Breast epithelium (tissue), 4 donors: ENCODE results near the gene DKK3. TPM values are rescaled to one million over a fixed set of nuclear protein-coding genes. Genes with fewer than 3 reads are reported as not detected.

ENCODE experiments used
- DNase-seq, 2 donors: peaks; one replicate each; pipeline ENCODE4 v3.0.0-alpha.2; 2019; ENCODE audit warnings: low spot score in 2 of 2
- H3K27ac ChIP-seq, 2 donors: fragments of 200-600 bp; sonication (generic) in 1 of 2; one replicate each; pipeline ENCODE4 v1.5.1; 2016 to 2019; ENCODE audit warnings: mild to moderate bottlenecking in 1 of 2
- H3K27me3 ChIP-seq, 2 donors: fragments of 200-600 bp; sonication (generic) in 1 of 2; one replicate each; pipeline versions ENCODE4 v1.5.1 to v1.6.0; 2017 to 2019; ENCODE audit warnings: control low read depth in 1 of 2, mild to moderate bottlenecking in 1 of 2
- H3K36me3 ChIP-seq: fragments of 200-600 bp; one replicate; pipeline ENCODE4 v1.5.1; 2019
- H3K4me1 ChIP-seq, 2 donors: fragments of 200-600 bp; sonication (generic); one replicate each; pipeline ENCODE4 v1.5.1; 2016 to 2019; ENCODE audit warnings: control low read depth in 1 of 2
- H3K4me3 ChIP-seq, 3 donors: fragments of 200-600 bp; sonication (generic); 1 replicate in 2 of 3; 2 replicates in 1 of 3; pipeline ENCODE4 v1.5.1; 2016 to 2019; ENCODE audit warnings: mild to moderate bottlenecking in 3 of 3, moderate library complexity in 2 of 3
- H3K9me3 ChIP-seq, 2 donors: fragments of 200-600 bp; sonication (generic) in 1 of 2; one replicate each; pipeline ENCODE4 v1.5.1; 2016 to 2019; ENCODE audit warnings: control low read depth in 1 of 2
- CTCF ChIP-seq, 3 donors: fragments of 450-650 bp; IDR thresholded peaks; one replicate each; pipeline ENCODE4 v1.5.1; 2016 to 2017; ENCODE audit warnings: antibody characterized with exemption in 3 of 3, mild to moderate bottlenecking in 3 of 3, moderate library complexity in 3 of 3
- POLR2A ChIP-seq: fragments of 450-650 bp; IDR thresholded peaks from one replicate; pipeline ENCODE4 v1.6.1; 2016; ENCODE audit warnings: antibody characterized with exemption, mild to moderate bottlenecking, moderate library complexity
- POLR2AphosphoS5 ChIP-seq, 3 donors: sonication (generic); formaldehyde crosslinking; IDR thresholded peaks; one replicate each; pipeline ENCODE4 v1.6.1; 2017; ENCODE audit warnings: antibody characterized with exemption in 3 of 3
- intact Hi-C: fragments of 100-400 bp; cut with DNase I; formaldehyde crosslinking; loops from one replicate; pipeline ENCODE4 v1.15.1; 2023; ENCODE audit warnings: low total_unique reads
- total RNA-seq, 3 donors: library from RNA; depleted of rRNA; stranded (reverse); fragments of >200 nt; gene quantifications; one replicate each; pipeline ENCODE4 v1.1.0, GENCODE V29; 2016

DKK3 gene
- total RNA-seq, 3 donors from 2014 or later = 18.2 to 88.5 (median 87.1) TPM

GRCh38 chr11:12005476-12005875, 3.0 kb downstream of the DKK3 start:
- Histone ChIP-seq H3K9me3 (no peaks in the 10 kb centered on the region), H3K27me3 (peaks cover 0 to 21% of the 10 kb centered on the region in 2 donors), H3K27ac (no peak overlapping the region), H3K4me3 (peak overlapping the region in 1 of 3 donors; percentile 6), H3K36me3 (no peaks in the 10 kb centered on the region), H3K4me1 (no peaks in the 10 kb centered on the region)
- no peak for DNase-seq
- intact Hi-C loops = no loop called here
- no peak for TF ChIP-seq POLR2A
- no peak for TF ChIP-seq CTCF (IDR thresholded peaks at IDR 0.05)

GRCh38 chr11:12005061-12005460, 3.4 kb downstream of the DKK3 start:
- no peak for DNase-seq
- intact Hi-C loops = no loop called here
- H3K27ac ChIP-seq = no peak overlapping the region
- H3K9me3 ChIP-seq = no peaks in the 10 kb centered on the region
- TF ChIP-seq CTCF (IDR thresholded peaks at IDR 0.05) = no peak
- no peak for TF ChIP-seq POLR2A
- TF ChIP-seq POLR2AphosphoS5 (IDR thresholded peaks at IDR 0.05) = no peak
- H3K4me3 ChIP-seq = peak overlapping the region in 1 of 3 donors; percentile 6
- no peaks in the 10 kb centered on the region for H3K4me1 ChIP-seq
- H3K36me3 ChIP-seq = no peaks in the 10 kb centered on the region
- H3K27me3 ChIP-seq = peaks cover 0 to 21% of the 10 kb centered on the region in 2 donors

- H3K27me3 ChIP-seq = peaks cover 0 to 20% of the 10 kb centered on the region in 2 donors
- H3K27ac ChIP-seq = no peak overlapping the region
- H3K4me3 ChIP-seq = no peak overlapping the region
- no peak for DNase-seq
- no peaks in the 10 kb centered on the region for H3K4me1 ChIP-seq
- intact Hi-C loops = no loop called here
- H3K36me3 ChIP-seq = no peaks in the 10 kb centered on the region
- TF ChIP-seq POLR2A (no peak), CTCF (IDR thresholded peaks at IDR 0.05) (no peak), POLR2AphosphoS5 (IDR thresholded peaks at IDR 0.05) (no peak)
- no peaks in the 10 kb centered on the region for H3K9me3 ChIP-seq
These were observed 4.6 kb downstream of the DKK3 start for GRCh38 chr11:12003815-12004214.

- Histone ChIP-seq H3K27me3 (peaks cover 0 to 16% of the 10 kb centered on the region in 2 donors), H3K9me3 (no peaks in the 10 kb centered on the region), H3K36me3 (no peaks in the 10 kb centered on the region), H3K4me1 (no peaks in the 10 kb centered on the region), H3K27ac (no peak overlapping the region), H3K4me3 (no peak overlapping the region)
- DNase-seq = no peak
- TF ChIP-seq CTCF (IDR thresholded peaks at IDR 0.05) (no peak), POLR2A (no peak), POLR2AphosphoS5 (IDR thresholded peaks at IDR 0.05) (no peak)
- intact Hi-C loops = no loop called here
These were observed 5.1 kb downstream of the DKK3 start for GRCh38 chr11:12003336-12003735.

GRCh38 chr11:12001186-12001585, 7.2 kb downstream of the DKK3 start:
- TF ChIP-seq POLR2AphosphoS5 (IDR thresholded peaks at IDR 0.05) (no peak), CTCF (IDR thresholded peaks at IDR 0.05) (no peak), POLR2A (no peak)
- Histone ChIP-seq H3K9me3 (no peaks in the 10 kb centered on the region), H3K27me3 (no peaks in the 10 kb centered on the region), H3K27ac (no peak overlapping the region), H3K4me1 (no peaks in the 10 kb centered on the region), H3K36me3 (no peaks in the 10 kb centered on the region), H3K4me3 (no peak overlapping the region)
- DNase-seq = no peak
- intact Hi-C loops = no loop called here
